ENCODE measurements around the gene SLC19A1.
A peak's percentile ranks its signal among the peaks of the same experiment; 100 is the strongest.

SLC19A1 gene

GRCh38 chr21:45460611-45461368 is 81.5 kb downstream of the SLC19A1 start:
- no peak for DNase-seq (ENCODE audit: low read depth in 1 of 2, low spot score in 1 of 2)
- no peak for TF ChIP-seq JUND (IDR thresholded peaks at IDR 0.05; ENCODE audit: low read depth)
- in situ Hi-C loops (cut with HindIII; ENCODE audit: low pct_unique_long_range_greater_than_20kb, low sequenced_read_pairs) = no loop called here

GRCh38 chr21:45460011-45460565 is 82.2 kb downstream of the SLC19A1 start:
- no peak for TF ChIP-seq JUND (IDR thresholded peaks at IDR 0.05; ENCODE audit: low read depth)
- in situ Hi-C loops (cut with HindIII; ENCODE audit: low pct_unique_long_range_greater_than_20kb, low sequenced_read_pairs) = no loop called here
- DNase-seq (ENCODE audit: low read depth in 1 of 2, low spot score in 1 of 2) = no peak

- in situ Hi-C loops (cut with HindIII; ENCODE audit: low pct_unique_long_range_greater_than_20kb, low sequenced_read_pairs) = no loop called here
- no peak for DNase-seq (ENCODE audit: low read depth in 1 of 2, low spot score in 1 of 2)
- TF ChIP-seq JUND (IDR thresholded peaks at IDR 0.05; ENCODE audit: low read depth) = no peak
Measured at GRCh38 chr21:45459171-45460010, 82.8 kb downstream of the SLC19A1 start.

GRCh38 chr21:45458281-45459170 is 83.7 kb downstream of the SLC19A1 start:
- no peak for TF ChIP-seq JUND (IDR thresholded peaks at IDR 0.05; ENCODE audit: low read depth)
- DNase-seq (ENCODE audit: low read depth in 1 of 2, low spot score in 1 of 2) = no peak
- in situ Hi-C loops (cut with HindIII; ENCODE audit: low pct_unique_long_range_greater_than_20kb, low sequenced_read_pairs) = no loop called here

GRCh38 chr21:45457832-45458172 is 84.4 kb downstream of the SLC19A1 start:
- in situ Hi-C loops (cut with HindIII; ENCODE audit: low pct_unique_long_range_greater_than_20kb, low sequenced_read_pairs) = no loop called here
- no peak for TF ChIP-seq JUND (IDR thresholded peaks at IDR 0.05; ENCODE audit: low read depth)
- no peak for DNase-seq (ENCODE audit: low read depth in 1 of 2, low spot score in 1 of 2)

GRCh38 chr21:45457161-45457831 is 84.9 kb downstream of the SLC19A1 start:
- in situ Hi-C loops (cut with HindIII; ENCODE audit: low pct_unique_long_range_greater_than_20kb, low sequenced_read_pairs) = no loop called here
- TF ChIP-seq JUND (IDR thresholded peaks at IDR 0.05; ENCODE audit: low read depth) = no peak
- DNase-seq (ENCODE audit: low read depth in 1 of 2, low spot score in 1 of 2) = no peak

GRCh38 chr21:45456584-45457160 is 85.6 kb downstream of the SLC19A1 start:
- DNase-seq (ENCODE audit: low read depth in 1 of 2, low spot score in 1 of 2) = no peak
- in situ Hi-C loops (cut with HindIII; ENCODE audit: low pct_unique_long_range_greater_than_20kb, low sequenced_read_pairs) = no loop called here
- no peak for TF ChIP-seq JUND (IDR thresholded peaks at IDR 0.05; ENCODE audit: low read depth)

- DNase-seq (ENCODE audit: low read depth in 1 of 2, low spot score in 1 of 2) = no peak
- TF ChIP-seq JUND (IDR thresholded peaks at IDR 0.05; ENCODE audit: low read depth) = no peak
- in situ Hi-C loops (cut with HindIII; ENCODE audit: low pct_unique_long_range_greater_than_20kb, low sequenced_read_pairs) = no loop called here
Measured at GRCh38 chr21:45455674-45456583, 86.3 kb downstream of the SLC19A1 start.

GRCh38 chr21:45454926-45455673 is 87.1 kb downstream of the SLC19A1 start:
- TF ChIP-seq JUND (IDR thresholded peaks at IDR 0.05; ENCODE audit: low read depth) = no peak
- in situ Hi-C loops (cut with HindIII; ENCODE audit: low pct_unique_long_range_greater_than_20kb, low sequenced_read_pairs) = no loop called here
- peak; percentile 88 to 91 for DNase-seq (ENCODE audit: low read depth in 1 of 2, low spot score in 1 of 2)

Data from T47D (cell line).